ENCODE data around the gene MIA2. TPM values are rescaled to one million over a fixed set of nuclear protein-coding genes. Genes with fewer than 3 reads are reported as not detected.

MIA2 gene
- total RNA-seq, 1 experiment from 2014 or later = 11.8 TPM

DNA sequence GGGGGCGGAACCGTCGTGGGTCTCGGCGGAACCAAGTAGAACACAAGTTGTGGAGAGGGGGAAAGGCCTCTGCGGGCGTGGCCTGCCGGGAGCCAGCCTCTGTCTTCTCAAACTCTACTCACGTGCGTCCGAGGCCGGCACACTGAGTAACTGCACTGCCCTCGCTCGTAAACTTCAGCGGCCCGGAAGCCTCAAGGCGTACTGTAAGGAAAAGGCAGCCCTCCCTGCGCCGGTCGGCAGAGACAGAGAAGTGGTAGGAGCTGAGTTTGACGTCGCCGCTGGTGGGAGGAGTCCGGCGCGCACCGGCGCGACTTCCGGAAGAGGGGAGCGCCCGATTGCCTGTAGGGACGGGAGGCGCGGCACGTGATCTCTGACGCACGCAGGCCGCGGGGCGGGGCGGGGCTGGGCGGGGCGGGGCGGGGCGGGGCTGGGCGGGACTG is 198.5 kb downstream of the MIA2 start, which contains the start of gene FBXO33:
Gene FBXO33, minus strand, starts transcription at position 255 of the 440 bp plus-strand sequence. CDS start 271 bp downstream, outside the sequence.
- H3K9me3 ChIP-seq (ENCODE audit: low read length) = no peaks in the 10 kb centered on the region
- H3K4me2 ChIP-seq (ENCODE audit: low read length) = peak within 1 kb of the TSS; percentile 94
- ChIA-PET CTCF (interaction anchor here (0.6 kb wide), 1 partner anchor 65 kb away, joined by 5 read pairs; no protein-coding TSS in a partner anchor), POLR2A (ENCODE audit: unreplicated experiment) (interaction anchor here (1.4 kb wide), 1 partner anchor 329 kb away, joined by 5 read pairs; the partner anchor contains the start of gene SEC23A)
- H3K4me1 ChIP-seq (ENCODE audit: insufficient read depth, low read length) = peaks cover 25% of the 10 kb centered on the region
- no peaks in the 10 kb centered on the region for H3K9me2 ChIP-seq (replicated peaks; ENCODE audit: low read length)
- peak within 1 kb of the TSS; percentile 98 for H2AFZ ChIP-seq (ENCODE audit: low read length)
- TF ChIP-seq EZH2phosphoT487 (IDR thresholded peaks at IDR 0.05; ENCODE audit: borderline replicate concordance, low read length) (no peak), EZH2 (IDR thresholded peaks at IDR 0.05; ENCODE audit: low read length, unreplicated experiment) (no peak)
- TF ChIP-seq, protein P1, sequence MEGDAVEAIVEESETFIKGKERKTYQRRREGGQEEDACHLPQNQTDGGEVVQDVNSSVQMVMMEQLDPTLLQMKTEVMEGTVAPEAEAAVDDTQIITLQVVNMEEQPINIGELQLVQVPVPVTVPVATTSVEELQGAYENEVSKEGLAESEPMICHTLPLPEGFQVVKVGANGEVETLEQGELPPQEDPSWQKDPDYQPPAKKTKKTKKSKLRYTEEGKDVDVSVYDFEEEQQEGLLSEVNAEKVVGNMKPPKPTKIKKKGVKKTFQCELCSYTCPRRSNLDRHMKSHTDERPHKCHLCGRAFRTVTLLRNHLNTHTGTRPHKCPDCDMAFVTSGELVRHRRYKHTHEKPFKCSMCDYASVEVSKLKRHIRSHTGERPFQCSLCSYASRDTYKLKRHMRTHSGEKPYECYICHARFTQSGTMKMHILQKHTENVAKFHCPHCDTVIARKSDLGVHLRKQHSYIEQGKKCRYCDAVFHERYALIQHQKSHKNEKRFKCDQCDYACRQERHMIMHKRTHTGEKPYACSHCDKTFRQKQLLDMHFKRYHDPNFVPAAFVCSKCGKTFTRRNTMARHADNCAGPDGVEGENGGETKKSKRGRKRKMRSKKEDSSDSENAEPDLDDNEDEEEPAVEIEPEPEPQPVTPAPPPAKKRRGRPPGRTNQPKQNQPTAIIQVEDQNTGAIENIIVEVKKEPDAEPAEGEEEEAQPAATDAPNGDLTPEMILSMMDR (conservative IDR thresholded peaks at IDR 0.05; ENCODE audit: low read depth, low read length) = no peak
- H3K36me3 ChIP-seq (ENCODE audit: low read depth, low read length) = no peaks in the 10 kb centered on the region
- no peaks in the 10 kb centered on the region for H3K27me3 ChIP-seq (ENCODE audit: low read length)
- H3K27ac ChIP-seq (ENCODE audit: low read length) = peak within 1 kb of the TSS; percentile 96
- H3K4me3 ChIP-seq (ENCODE audit: low read length) = peak within 1 kb of the TSS; percentile 95
- no TSS peak for BruUV-seq (replicated peaks)
- peaks cover 38% of the 10 kb centered on the region for H3K79me2 ChIP-seq (ENCODE audit: low read length)
- peaks cover 10% of the 10 kb centered on the region; the same call in 1 of the 2 replicates for H4K20me1 ChIP-seq (ENCODE audit: low read length)
- DNase-seq (peak; percentile 92), ATAC-seq (peak; percentile 80)
- H3F3A ChIP-seq (ENCODE audit: low read length, unreplicated experiment) = no peaks in the 10 kb centered on the region
- peak within 1 kb of the TSS; percentile 98 for H3K9ac ChIP-seq (ENCODE audit: low read length)
- intact Hi-C loops (cut with micrococcal nuclease) = loop anchor here (1.0 to 2.0 kb wide), 2 partner anchors 165 to 329 kb away; partner anchors contain the start of gene SEC23A

DNA sequence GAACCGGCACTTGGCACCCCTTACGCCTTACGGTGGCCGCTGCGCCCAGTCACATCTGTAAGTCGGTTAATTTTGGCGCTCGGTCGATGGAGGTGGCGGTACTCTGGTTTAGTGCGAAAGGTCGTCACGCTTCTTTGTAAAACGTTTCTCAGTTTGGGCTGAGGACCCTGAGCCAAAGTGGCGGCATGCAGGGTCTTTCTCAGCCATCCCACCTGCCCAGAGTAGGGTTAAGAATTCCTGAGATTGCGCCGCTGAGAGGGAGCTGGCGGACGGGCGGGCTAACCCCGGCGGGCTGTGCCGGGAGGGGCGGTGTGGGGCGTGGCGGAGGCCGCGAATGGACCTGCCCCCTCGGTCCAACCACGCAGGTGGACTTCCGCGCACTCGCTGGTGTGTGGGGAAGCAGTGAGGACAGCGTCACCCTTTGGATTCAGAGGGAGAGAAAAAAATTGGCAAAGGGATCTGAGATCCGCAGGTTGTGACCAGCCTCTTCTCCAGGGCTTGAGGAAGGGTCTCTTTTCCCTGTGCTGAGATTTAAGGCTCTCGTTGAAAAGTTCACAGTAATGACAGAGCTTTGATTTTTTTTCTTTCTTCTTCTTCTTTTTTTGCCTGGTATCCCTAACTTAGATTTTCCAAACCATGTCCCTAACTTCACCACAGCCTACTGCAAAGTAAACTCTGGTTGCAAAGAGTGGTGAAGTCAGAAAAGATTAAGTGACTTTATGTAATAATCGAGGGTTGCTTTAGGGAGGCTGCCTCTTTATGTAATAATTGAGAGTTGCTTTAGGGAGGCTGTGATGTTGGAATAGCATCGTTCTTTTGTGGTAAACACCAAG is 199.1 kb downstream of the MIA2 start:
- BruUV-seq (replicated peaks) = TSS peak; percentile 80
- peak overlapping the region; percentile 91 for H3K27ac ChIP-seq (ENCODE audit: low read length)
- H3K4me2 ChIP-seq (ENCODE audit: low read length) = peak overlapping the region; percentile 93
- TF ChIP-seq, protein P1 (conservative IDR thresholded peaks at IDR 0.05; ENCODE audit: low read depth, low read length) = peak; percentile 46
- no peak for TF ChIP-seq EZH2phosphoT487 (IDR thresholded peaks at IDR 0.05; ENCODE audit: borderline replicate concordance, low read length)
- TF ChIP-seq EZH2 (IDR thresholded peaks at IDR 0.05; ENCODE audit: low read length, unreplicated experiment) = no peak
- H3K9me3 ChIP-seq (ENCODE audit: low read length) = no peaks in the 10 kb centered on the region
- no peaks in the 10 kb centered on the region for H3K9me2 ChIP-seq (replicated peaks; ENCODE audit: low read length)
- H2AFZ ChIP-seq (ENCODE audit: low read length) = peak overlapping the region; percentile 96
- DNase-seq (peak; percentile 93), ATAC-seq (peak; percentile 85)
- H3K4me1 ChIP-seq (ENCODE audit: insufficient read depth, low read length) = peaks cover 25% of the 10 kb centered on the region
- no peaks in the 10 kb centered on the region for H3K36me3 ChIP-seq (ENCODE audit: low read depth, low read length)
- POLR2A ChIA-PET (ENCODE audit: unreplicated experiment) = interaction anchor here (0.6 to 1.4 kb wide), 3 partner anchors 57 to 330 kb away, joined by 3 to 6 read pairs (median 5); partner anchors contain the start of gene SEC23A
- H4K20me1 ChIP-seq (ENCODE audit: low read length) = peaks cover 10% of the 10 kb centered on the region; the same call in 1 of the 2 replicates
- intact Hi-C loops (cut with micrococcal nuclease) = loop anchor here (1.0 to 2.0 kb wide), 3 partner anchors 23 to 330 kb away; partner anchors contain the start of gene SEC23A
- peak overlapping the region; percentile 75 for H3K4me3 ChIP-seq (ENCODE audit: low read length)
- no peaks in the 10 kb centered on the region for H3F3A ChIP-seq (ENCODE audit: low read length, unreplicated experiment)
- CTCF ChIA-PET = interaction anchor here (0.5 to 0.6 kb wide), 3 partner anchors 36 to 310 kb away, joined by 5 read pairs; no protein-coding TSS in a partner anchor
- peaks cover 36% of the 10 kb centered on the region for H3K79me2 ChIP-seq (ENCODE audit: low read length)
- peak overlapping the region; percentile 98 for H3K9ac ChIP-seq (ENCODE audit: low read length)
- H3K27me3 ChIP-seq (ENCODE audit: low read length) = no peaks in the 10 kb centered on the region

Measured in PC-3 (cell line).